Neuronal stem cell (in vitro differentiated cells): ENCODE measurements around the gene SLF1.

ENCODE experiments used
- DNase-seq: peaks from one replicate; pipeline ENCODE4 v3.0.0-alpha.2; 2013; ENCODE audit warnings: low spot score
- H2AFZ ChIP-seq: one replicate; pipeline ENCODE4 v1.6.1; 2013; ENCODE audit warnings: mild to moderate bottlenecking, low read length, inconsistent platforms
- H2AK5ac ChIP-seq: 2 replicates; pipeline ENCODE4 v1.6.1; 2013; ENCODE audit warnings: low read depth, mild to moderate bottlenecking, inconsistent platforms, low read length, moderate library complexity, mixed read lengths
- H2BK120ac ChIP-seq: 2 replicates; pipeline ENCODE4 v1.6.1; 2013; ENCODE audit warnings: low read depth, mild to moderate bottlenecking, inconsistent platforms, low read length, moderate library complexity, mixed read lengths
- H2BK12ac ChIP-seq: one replicate; pipeline ENCODE4 v1.6.1; 2013; ENCODE audit warnings: low read length, inconsistent platforms
- H2BK15ac ChIP-seq: 2 replicates; pipeline ENCODE4 v1.6.1; 2013; ENCODE audit warnings: mild to moderate bottlenecking, low read length, inconsistent platforms, mixed read lengths
- H2BK5ac ChIP-seq: one replicate; pipeline ENCODE4 v1.6.1; 2013; ENCODE audit warnings: inconsistent platforms, mild to moderate bottlenecking, low read length, moderate library complexity
- H3K14ac ChIP-seq: one replicate; pipeline ENCODE4 v1.6.1; 2013; ENCODE audit warnings: low read length, inconsistent platforms
- H3K18ac ChIP-seq: 2 replicates; pipeline ENCODE4 v1.6.1; 2013; ENCODE audit warnings: low read length, inconsistent platforms
- H3K23ac ChIP-seq: 2 replicates; pipeline ENCODE4 v1.6.1; 2013; ENCODE audit warnings: low read depth, mild to moderate bottlenecking, mixed read lengths, low read length, inconsistent platforms; ENCODE audit not compliant: poor library complexity
- H3K27ac ChIP-seq: replicated peaks from 3 replicates; pipeline ENCODE4 v1.5.1; 2013; ENCODE audit warnings: low read length, inconsistent platforms
- H3K27me3 ChIP-seq, 3 experiments: 2 replicates each; pipeline ENCODE4 v1.6.1; 2013; ENCODE audit warnings: low read length in 3 of 3, mild to moderate bottlenecking in 2 of 3, inconsistent platforms in 1 of 3, low read depth in 1 of 3, mixed read lengths in 1 of 3, moderate library complexity in 1 of 3; ENCODE audit not compliant: control insufficient read depth in 3 of 3, insufficient read depth in 3 of 3
- H3K36me3 ChIP-seq, 2 donors: replicated peaks in 1 of 2; 2 replicates each; pipeline ENCODE4 v1.6.1; 2013; ENCODE audit warnings: low read length in 2 of 2; ENCODE audit not compliant: control insufficient read depth in 2 of 2, insufficient read depth in 2 of 2
- H3K4ac ChIP-seq: 2 replicates; pipeline ENCODE4 v1.6.1; 2013; ENCODE audit warnings: inconsistent platforms, mild to moderate bottlenecking, low read length, moderate library complexity
- H3K4me1 ChIP-seq, 2 donors: 1 replicate in 1 of 2; 2 replicates in 1 of 2; pipeline ENCODE4 v1.6.1; 2013; ENCODE audit warnings: low read length in 2 of 2, low read depth in 1 of 2; ENCODE audit not compliant: control insufficient read depth in 2 of 2, insufficient read depth in 1 of 2
- H3K4me2 ChIP-seq: one replicate; pipeline ENCODE4 v1.6.1; 2013; ENCODE audit warnings: mild to moderate bottlenecking, low read length, inconsistent platforms; ENCODE audit not compliant: insufficient read depth, poor library complexity, severe bottlenecking
- H3K4me3 ChIP-seq, 2 donors: 2 replicates each; pipeline ENCODE4 v1.5.1; 2013; ENCODE audit warnings: low read length in 2 of 2, mild to moderate bottlenecking in 2 of 2, inconsistent platforms in 1 of 2, moderate library complexity in 1 of 2
- H3K79me1 ChIP-seq: one replicate; pipeline ENCODE4 v1.6.1; 2013; ENCODE audit warnings: low read depth, mild to moderate bottlenecking, inconsistent platforms, low read length, moderate library complexity
- H3K9ac ChIP-seq: one replicate; pipeline ENCODE4 v1.6.1; 2013; ENCODE audit warnings: mild to moderate bottlenecking, low read depth, low read length, inconsistent platforms; ENCODE audit not compliant: poor library complexity
- H3K9me3 ChIP-seq, 2 donors: replicated peaks in 1 of 2; 2 replicates each; pipeline versions ENCODE3 to v1.6.1; 2013; ENCODE audit warnings: low read length in 2 of 2, mild to moderate bottlenecking in 2 of 2, inconsistent platforms in 1 of 2, low read depth in 1 of 2, mixed read lengths in 1 of 2, moderate library complexity in 1 of 2; ENCODE audit not compliant: control insufficient read depth in 2 of 2, insufficient read depth in 1 of 2
- H4K8ac ChIP-seq: one replicate; pipeline ENCODE4 v1.6.1; 2013; ENCODE audit warnings: low read depth, mild to moderate bottlenecking, inconsistent platforms, low read length, moderate library complexity
- H4K91ac ChIP-seq: one replicate; pipeline ENCODE4 v1.6.1; 2013; ENCODE audit warnings: low read length, low read depth, mild to moderate bottlenecking, inconsistent platforms; ENCODE audit not compliant: poor library complexity
- WGBS, 2 donors: extraction: QIAGEN DNeasy Blood & Tissue Kit; methylation state at CpG; one replicate each; pipeline ENCODE4 v1.1.7; 2013; ENCODE audit warnings: missing lambda C conversion rate in 2 of 2, mixed read lengths in 1 of 2; ENCODE audit not compliant: insufficient read length in 2 of 2, insufficient replicate concordance in 1 of 2; ENCODE audit errors: extremely low coverage in 2 of 2; 5-methylcytosine and 5-hydroxymethylcytosine counted together

Gene SLF1

DNA sequence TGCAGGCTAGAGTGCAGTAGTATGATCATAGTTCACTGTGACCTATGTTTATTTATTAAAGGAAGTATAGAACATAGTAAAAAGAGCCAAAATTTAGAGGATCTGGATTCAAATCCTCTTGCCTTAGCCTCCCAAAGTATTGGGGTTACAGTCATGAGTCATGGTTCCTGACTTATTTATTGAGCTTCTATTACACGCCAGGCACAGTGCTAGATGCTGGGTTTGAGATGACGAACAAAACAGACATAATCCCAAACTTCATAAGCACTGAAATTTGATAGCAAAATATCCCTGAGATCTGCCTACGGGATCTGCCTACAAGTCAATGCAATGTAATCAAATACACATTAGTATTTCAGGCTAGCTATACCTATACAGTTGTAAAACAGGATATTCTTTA is 2.6 kb upstream of the SLF1 start:
- Histone ChIP-seq H3K18ac (no peak overlapping the region), H4K8ac (no peak overlapping the region)
- no CpG with 5 or more reads among the region's 3 CpGs for WGBS, 2 donors

DNA sequence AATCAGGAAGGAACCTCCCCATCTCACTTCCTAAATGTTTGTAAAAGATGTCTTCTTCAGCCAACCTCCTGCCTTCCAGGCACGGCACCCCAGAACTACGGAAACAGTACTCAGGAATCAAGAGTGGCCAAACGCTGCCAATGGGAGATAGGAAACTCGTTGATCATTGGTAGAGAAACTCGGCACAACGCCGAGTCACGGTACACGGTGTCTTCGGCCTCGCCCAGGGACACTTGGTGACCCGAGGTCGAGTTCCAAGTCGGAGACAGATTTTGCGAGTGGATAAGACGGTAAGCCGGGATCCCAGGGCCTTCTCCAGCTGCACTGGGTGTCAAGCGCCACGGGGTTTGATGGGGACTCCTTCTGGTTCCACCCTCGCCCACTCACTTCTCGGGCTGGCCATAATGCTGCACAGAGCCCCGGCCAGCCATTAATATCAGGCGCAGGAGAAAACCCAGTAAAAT is 408 bp upstream of the SLF1 start:
- H2AK5ac ChIP-seq = no peak overlapping the region
- H2BK15ac ChIP-seq = no peak overlapping the region
- no peak overlapping the region for H4K8ac ChIP-seq
- H2BK5ac ChIP-seq = no peak overlapping the region
- H3K27me3 ChIP-seq = no peaks in the 10 kb centered on the region
- no peak overlapping the region for H3K18ac ChIP-seq
- peak overlapping the region; percentile 71 to 99 for H3K4me3 ChIP-seq
- no peak overlapping the region for H4K91ac ChIP-seq
- H3K27ac ChIP-seq = peak overlapping the region; percentile 61
- H3K14ac ChIP-seq = no peak overlapping the region
- no peak for DNase-seq
- no peak overlapping the region for H2BK120ac ChIP-seq
- H3K4ac ChIP-seq = no peak overlapping the region
- H3K9me3 ChIP-seq = no peaks in the 10 kb centered on the region
- H2BK12ac ChIP-seq = no peak overlapping the region
- H3K4me2 ChIP-seq = peak overlapping the region; percentile 52
- H3K9ac ChIP-seq = peak overlapping the region; percentile 87
- peaks cover 1 to 4% of the 10 kb centered on the region in 2 donors for H3K4me1 ChIP-seq
- H2AFZ ChIP-seq = peak overlapping the region; percentile 95
- no CpG with 5 or more reads among the region's 23 CpGs for WGBS, 2 donors
- no peaks in the 10 kb centered on the region for H3K36me3 ChIP-seq
- H3K23ac ChIP-seq = peak overlapping the region; percentile 80
- no peaks in the 10 kb centered on the region for H3K79me1 ChIP-seq

More for the DNA sequence above, 2.6 kb upstream of the SLF1 start:
- Histone ChIP-seq H3K36me3 (no peaks in the 10 kb centered on the region), H3K4me1 (peaks cover 1 to 4% of the 10 kb centered on the region in 2 donors), H3K27me3 (no peaks in the 10 kb centered on the region), H3K79me1 (no peaks in the 10 kb centered on the region), H2BK5ac (no peak overlapping the region), H3K9ac (no peak overlapping the region), H2BK12ac (no peak overlapping the region), H3K14ac (no peak overlapping the region), H3K4ac (no peak overlapping the region), H4K91ac (no peak overlapping the region), H3K9me3 (no peaks in the 10 kb centered on the region), H2BK120ac (no peak overlapping the region), H3K4me2 (no peak overlapping the region), H2AK5ac (no peak overlapping the region), H3K27ac (no peak overlapping the region), H2BK15ac (no peak overlapping the region), H3K4me3 (no peak overlapping the region), H3K23ac (no peak overlapping the region), H2AFZ (no peak overlapping the region)
- DNase-seq = no peak

DNA sequence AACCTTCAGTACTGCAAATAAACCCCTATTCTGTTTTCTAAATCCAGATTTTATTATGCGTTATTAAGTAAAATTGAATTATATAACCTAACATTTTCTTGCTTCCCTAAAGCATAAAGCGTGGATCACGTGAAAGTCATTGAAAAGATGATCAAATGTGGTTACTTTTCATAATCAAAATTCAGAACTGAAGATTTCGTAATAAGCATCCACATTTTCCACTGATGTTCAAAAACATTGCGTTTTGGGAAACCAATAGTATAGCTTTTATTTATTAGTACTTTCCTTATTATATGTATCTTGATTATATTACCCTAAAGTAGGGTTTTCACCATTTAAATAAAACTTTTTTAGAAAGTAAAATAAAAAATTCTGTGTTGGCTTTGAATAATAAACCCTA is 1.8 kb downstream of the SLF1 start:
- no peaks in the 10 kb centered on the region for H3K27me3 ChIP-seq
- H3K4ac ChIP-seq = no peak overlapping the region
- DNase-seq = no peak
- no peaks in the 10 kb centered on the region for H3K9me3 ChIP-seq
- no peak overlapping the region for H2AFZ ChIP-seq
- H2BK15ac ChIP-seq = no peak overlapping the region
- H3K9ac ChIP-seq = no peak overlapping the region
- H2BK12ac ChIP-seq = no peak overlapping the region
- H3K79me1 ChIP-seq = no peaks in the 10 kb centered on the region
- H2AK5ac ChIP-seq = no peak overlapping the region
- H3K23ac ChIP-seq = no peak overlapping the region
- no peaks in the 10 kb centered on the region for H3K36me3 ChIP-seq
- no peak overlapping the region for H3K4me2 ChIP-seq
- H3K4me3 ChIP-seq = no peak overlapping the region
- no peak overlapping the region for H3K27ac ChIP-seq
- H2BK5ac ChIP-seq = no peak overlapping the region
- H4K91ac ChIP-seq = no peak overlapping the region
- H3K4me1 ChIP-seq = peaks cover 1 to 4% of the 10 kb centered on the region in 2 donors
- no peak overlapping the region for H2BK120ac ChIP-seq
- H4K8ac ChIP-seq = no peak overlapping the region
- no peak overlapping the region for H3K14ac ChIP-seq
- H3K18ac ChIP-seq = no peak overlapping the region
- no CpG with 5 or more reads among the region's 5 CpGs for WGBS, 2 donors

DNA sequence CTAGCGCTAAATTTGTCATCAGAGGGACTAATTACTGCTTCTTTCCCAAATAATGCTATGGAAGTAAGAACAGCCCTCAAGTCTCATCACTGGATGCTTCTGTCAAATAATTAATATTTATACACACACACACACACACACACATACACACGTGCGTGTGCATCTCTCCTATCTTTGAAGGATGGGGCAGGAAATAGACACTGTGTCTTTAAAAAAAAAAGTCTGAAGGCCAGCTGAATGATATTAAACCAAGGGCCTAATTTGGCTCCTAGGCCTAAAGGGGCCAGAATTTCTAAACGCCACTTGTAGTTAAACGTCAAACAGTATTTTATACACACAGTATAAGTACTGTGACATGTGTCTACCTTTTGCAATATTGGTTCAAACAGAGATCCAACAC is 3.3 kb downstream of the SLF1 start:
- Histone ChIP-seq H4K91ac (no peak overlapping the region), H3K23ac (no peak overlapping the region), H2BK5ac (no peak overlapping the region), H3K4ac (no peak overlapping the region), H3K14ac (no peak overlapping the region), H3K9ac (no peak overlapping the region), H4K8ac (no peak overlapping the region), H3K79me1 (no peaks in the 10 kb centered on the region), H3K4me2 (no peak overlapping the region), H3K4me3 (no peak overlapping the region), H3K27ac (no peak overlapping the region), H3K18ac (no peak overlapping the region), H2AFZ (no peak overlapping the region), H3K9me3 (no peaks in the 10 kb centered on the region), H3K4me1 (peaks cover 1 to 4% of the 10 kb centered on the region in 2 donors), H2BK12ac (no peak overlapping the region), H3K27me3 (no peaks in the 10 kb centered on the region), H2BK15ac (no peak overlapping the region), H3K36me3 (no peaks in the 10 kb centered on the region), H2BK120ac (no peak overlapping the region), H2AK5ac (no peak overlapping the region)
- DNase-seq = no peak
- WGBS, 2 donors = no CpG with 5 or more reads among the region's 5 CpGs
